K562 (cell line): Measurements from ENCODE around the gene POLG. TPM values are rescaled to one million over a fixed set of nuclear protein-coding genes. Genes with fewer than 3 reads are reported as not detected.

Experiments
- ATAC-seq: fragments of 200-7000 bp; cut with Tn5 transposase; 3 replicates; pipeline ENCODE4 v1.9.1; 2020; ENCODE audit warnings: moderate library complexity
- BruUV-seq: library from RNA; stranded (reverse); fragments of 400-500 nt; replicated peaks from 2 replicates; lab custom pipeline; 2021; lab: Mats Ljungman, UMichigan
- CTCF ChIA-PET: fragments of 300-600 bp; formaldehyde crosslinking; extraction: SDS; loops from one replicate; lab custom pipeline; 2021; ENCODE audit warnings: low intra/inter-chr PET ratio; lab: Yijun Ruan, JAX
- POLR2A ChIA-PET: fragments of 300-600, 350-650 bp; sonication (Branson Sonifier 250); formaldehyde crosslinking; extraction: SDS; loops from one replicate; lab custom pipeline; 2021; ENCODE audit warnings: antibody characterized with exemption, inconsistent platforms; lab: Yijun Ruan, JAX
- DNase-seq, 4 experiments: peaks; one replicate each; pipeline versions ENCODE4 v3.0.0 to v3.0.0-alpha.2; 2011 to 2018; ENCODE audit warnings: low spot score in 3 of 4, mixed read lengths in 3 of 4; ENCODE audit errors: extremely low read depth in 1 of 4
- FAIRE-seq: peaks from 2 replicates; lab custom pipeline; 2011; peaks lifted over from hg19 to GRCh38; lab: Jason Lieb, UNC
- H2AFZ ChIP-seq: 2 replicates; pipeline ENCODE4 v1.6.0; 2011; ENCODE audit warnings: low read depth, low read length, control low read depth, inconsistent platforms
- H3K27ac ChIP-seq: fragments of 200-600 bp; 3 replicates; pipeline ENCODE4 v1.8.0; 2011; ENCODE audit warnings: low read depth, mild to moderate bottlenecking, control low read depth, inconsistent platforms, low read length, moderate library complexity, mixed read lengths; ENCODE audit errors: extremely low read depth
- H3K27me3 ChIP-seq, 2 experiments: fragments of 300-600 bp in 1 of 2; 2 replicates in 1 of 2; 3 replicates in 1 of 2; pipeline versions ENCODE4 v1.6.0 to v1.8.0; 2011; ENCODE audit warnings: inconsistent platforms in 2 of 2, low read length in 2 of 2, mild to moderate bottlenecking in 1 of 2, mixed read lengths in 1 of 2, moderate library complexity in 1 of 2; ENCODE audit not compliant: control insufficient read depth in 2 of 2, insufficient read depth in 2 of 2
- H3K36me3 ChIP-seq: fragments of 300-600 bp; 3 replicates; pipeline ENCODE4 v1.8.0; 2011; ENCODE audit warnings: mild to moderate bottlenecking, low read length, inconsistent platforms; ENCODE audit not compliant: control insufficient read depth, insufficient read depth
- H3K4me1 ChIP-seq, 2 experiments: fragments of 200-600 bp in 1 of 2; replicated peaks in 1 of 2; 2 replicates in 1 of 2; 3 replicates in 1 of 2; pipeline versions ENCODE4 v1.5.1 to v1.8.0; 2011; ENCODE audit warnings: inconsistent platforms in 2 of 2, low read length in 2 of 2, mild to moderate bottlenecking in 1 of 2, mixed read lengths in 1 of 2, moderate library complexity in 1 of 2; ENCODE audit not compliant: control insufficient read depth in 2 of 2, insufficient read depth in 2 of 2
- H3K4me2 ChIP-seq: 2 replicates; pipeline ENCODE4 v1.6.1; 2011; ENCODE audit warnings: low read length, control low read depth, inconsistent platforms, mixed read lengths; ENCODE audit not compliant: insufficient read depth
- H3K4me3 ChIP-seq: fragments of 200-600 bp; sonication (generic), shearing (Covaris generic); 2 replicates; pipeline ENCODE4 v1.5.1; 2016; ENCODE audit warnings: control low read depth, inconsistent platforms
- H3K79me2 ChIP-seq: fragments of 200-600 bp; 3 replicates; pipeline ENCODE4 v1.8.0; 2011; ENCODE audit warnings: low read length, inconsistent platforms; ENCODE audit not compliant: control insufficient read depth, insufficient read depth
- H3K9ac ChIP-seq, 2 experiments: 2 replicates each; pipeline versions ENCODE4 v1.6.0 to v1.6.1; 2011; ENCODE audit warnings: low read depth in 2 of 2, low read length in 2 of 2, control low read depth in 1 of 2, inconsistent platforms in 1 of 2, mild to moderate bottlenecking in 1 of 2, mixed read lengths in 1 of 2; ENCODE audit not compliant: insufficient read depth in 1 of 2
- H3K9me1 ChIP-seq: one replicate; pipeline ENCODE4 v1.6.0; 2011; ENCODE audit warnings: inconsistent platforms, mild to moderate bottlenecking, low read length, moderate library complexity; ENCODE audit not compliant: control insufficient read depth, insufficient read depth
- H3K9me3 ChIP-seq: replicated peaks from 2 replicates; pipeline ENCODE4 v1.5.1; 2011; ENCODE audit warnings: low read depth, low read length, inconsistent platforms; ENCODE audit not compliant: control insufficient read depth, insufficient read depth
- H4K20me1 ChIP-seq: replicated peaks from 2 replicates; pipeline ENCODE4 v1.6.1; 2011; ENCODE audit warnings: low read length, inconsistent platforms, mixed read lengths; ENCODE audit not compliant: control insufficient read depth, insufficient read depth
- CEBPB ChIP-seq: fragments of 450-650 bp; IDR thresholded peaks from 2 replicates; pipeline ENCODE4 v1.6.1; 2016; ENCODE audit warnings: missing genetic modification characterization, missing compliant biosample characterization
- GTF2E2 ChIP-seq: fragments of 200-800 bp; sonication (Bioruptor generic); IDR thresholded peaks from 2 replicates; pipeline ENCODE4 v1.6.1; 2016; ENCODE audit warnings: missing genetic modification characterization, missing compliant biosample characterization
- HNRNPLL ChIP-seq: fragments of 200-400 bp; formaldehyde crosslinking; IDR thresholded peaks from 2 replicates; pipeline ENCODE4 v1.6.1; 2017; ENCODE audit warnings: low read length, low read depth, mild to moderate bottlenecking; ENCODE audit not compliant: poor library complexity, severe bottlenecking
- PCBP1 ChIP-seq: fragments of 200-400 bp; formaldehyde crosslinking; IDR thresholded peaks from 2 replicates; pipeline ENCODE4 v1.6.1; 2018; ENCODE audit warnings: mild to moderate bottlenecking, low read depth, low read length; ENCODE audit not compliant: poor library complexity, severe bottlenecking
- SMAD4 ChIP-seq: fragments of 250-450 bp; sonication (Bioruptor Pico); conservative IDR thresholded peaks from 2 replicates; pipeline ENCODE4 v1.8.0; 2021; ENCODE audit warnings: inconsistent platforms, mild to moderate bottlenecking, moderate library complexity
- TSHZ1 ChIP-seq: fragments of 250-450 bp; sonication (Bioruptor Pico); IDR thresholded peaks from 2 replicates; pipeline ENCODE4 v1.4.0; 2020; ENCODE audit warnings: mild to moderate bottlenecking, moderate library complexity
- ZBTB12 ChIP-seq: fragments of 250-450 bp; sonication (Bioruptor Pico); IDR thresholded peaks from 2 replicates; pipeline ENCODE4 v1.4.0; 2020
- WGBS: fragments of 100-300 bp; shearing (Covaris generic); methylation state at CpG from one replicate; pipeline ENCODE4 v1.1.6; 2016; ENCODE audit warnings: low coverage, mixed read lengths; ENCODE audit not compliant: insufficient coverage; ENCODE audit errors: missing lambda C conversion rate; 5-methylcytosine and 5-hydroxymethylcytosine counted together
- in situ Hi-C: fragments of 300-500 bp; cut with MboI; formaldehyde crosslinking; loops from 4 replicates; pipeline ENCODE4 v1.15.0; 2018; ENCODE audit warnings: inconsistent platforms, mixed read lengths
- intact Hi-C: fragments of 100-400 bp; cut with micrococcal nuclease; formaldehyde crosslinking; loops from 2 replicates; pipeline ENCODE4 v1.14.2; 2022
- polyA plus RNA-seq, 8 experiments: library from polyadenylated mRNA; depleted of rRNA in 4 of 8; stranded (reverse) in 5 of 8; unstranded in 3 of 8; fragments of >200 nt; fragmentation: Nextera tagmentation in 2 of 8; fragmentation: Illumina TruSeq in 1 of 8; extraction: Ambion mirVana in 2 of 8; extraction: Trizol in 1 of 8; gene quantifications; 2 replicates each; pipeline versions ENCODE4 v1.2.1 to v1.2.3, GENCODE V29; 2011 to 2014; ENCODE audit warnings: inconsistent platforms in 1 of 8, missing spikeins in 1 of 8
- total RNA-seq, 7 experiments: library from RNA; depleted of rRNA in 6 of 7; stranded (reverse); fragments of >200 nt in 6 of 7; fragmentation: Illumina TruSeq in 2 of 7; extraction: Trizol in 2 of 7; gene quantifications; 2 replicates each; pipeline versions ENCODE4 v1.2.1 to v1.2.3, GENCODE V29; 2011 to 2021; ENCODE audit warnings: low replicate concordance in 1 of 7
- TF ChIP-seq, protein P1 (sequence below): fragments of 450-650 bp; IDR thresholded peaks from 2 replicates; pipeline ENCODE4 v1.6.1; 2016; ENCODE audit warnings: low read depth

Gene POLG
- total and polyA plus RNA-seq, 9 of the 15 experiments (the other 6 are each of a cell fraction or from before 2014, with no cell fraction given) = 15.2 to 83.8 (median 38.6) TPM

DNA sequence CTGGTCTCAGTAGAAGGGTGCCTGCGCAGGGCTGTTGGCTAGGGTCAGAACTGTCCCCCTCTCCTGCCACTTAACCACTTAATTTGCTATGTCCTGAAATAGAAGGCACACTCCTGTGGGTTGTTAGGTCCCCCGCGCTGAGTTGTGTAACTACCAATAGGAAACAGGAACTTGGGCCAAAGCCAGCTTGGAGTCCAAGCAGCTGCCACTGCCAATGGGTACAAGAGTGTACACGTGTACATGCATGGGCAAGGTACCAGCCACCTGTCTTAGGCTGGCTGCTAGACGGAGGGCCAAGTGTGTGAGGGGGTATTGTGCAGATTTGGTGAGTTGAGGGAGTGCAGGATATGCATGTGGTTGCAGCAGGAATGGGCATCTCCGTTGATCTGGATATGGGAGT is 29.7 kb upstream of the POLG start (continued):
- no peak for TF ChIP-seq ZBTB12 (CRISPR knock-in tag)

- ChIA-PET POLR2A (no interaction called here), CTCF (no interaction called here)
- in situ Hi-C loops (loop anchor here (5.0 kb wide), 1 partner anchor 44 kb away; no protein-coding TSS in a partner anchor), intact Hi-C loops (no loop called here)
- Histone ChIP-seq H3K9me1 (peaks cover 4% of the 10 kb centered on the region), H3K4me2 (no peak overlapping the region), H3K27ac (no peak overlapping the region), H3K79me2 (no peaks in the 10 kb centered on the region), H3K36me3 (no peaks in the 10 kb centered on the region), H3K9me3 (no peaks in the 10 kb centered on the region), H2AFZ (no peak overlapping the region), H4K20me1 (peaks cover 15% of the 10 kb centered on the region), H3K4me1 (peaks cover 0 to 47% of the 10 kb centered on the region in 2 experiments; a peak in 3 of 5 replicates), H3K27me3 (peaks cover 64 to 92% of the 10 kb centered on the region in 2 experiments), H3K4me3 (no peak overlapping the region), H3K9ac (no peak overlapping the region)
- no peak for DNase-seq
- no peak for ATAC-seq
- no peak for FAIRE-seq
- WGBS = 4% methylated on average over 4 of the region's 4 CpGs
- no TSS peak for BruUV-seq
- TF ChIP-seq HNRNPLL (no peak), CEBPB (tag) (no peak), GTF2E2 (tag) (no peak), PCBP1 (no peak), TSHZ1 (CRISPR knock-in tag) (no peak), SMAD4 (no peak)
- TF ChIP-seq, protein P1, sequence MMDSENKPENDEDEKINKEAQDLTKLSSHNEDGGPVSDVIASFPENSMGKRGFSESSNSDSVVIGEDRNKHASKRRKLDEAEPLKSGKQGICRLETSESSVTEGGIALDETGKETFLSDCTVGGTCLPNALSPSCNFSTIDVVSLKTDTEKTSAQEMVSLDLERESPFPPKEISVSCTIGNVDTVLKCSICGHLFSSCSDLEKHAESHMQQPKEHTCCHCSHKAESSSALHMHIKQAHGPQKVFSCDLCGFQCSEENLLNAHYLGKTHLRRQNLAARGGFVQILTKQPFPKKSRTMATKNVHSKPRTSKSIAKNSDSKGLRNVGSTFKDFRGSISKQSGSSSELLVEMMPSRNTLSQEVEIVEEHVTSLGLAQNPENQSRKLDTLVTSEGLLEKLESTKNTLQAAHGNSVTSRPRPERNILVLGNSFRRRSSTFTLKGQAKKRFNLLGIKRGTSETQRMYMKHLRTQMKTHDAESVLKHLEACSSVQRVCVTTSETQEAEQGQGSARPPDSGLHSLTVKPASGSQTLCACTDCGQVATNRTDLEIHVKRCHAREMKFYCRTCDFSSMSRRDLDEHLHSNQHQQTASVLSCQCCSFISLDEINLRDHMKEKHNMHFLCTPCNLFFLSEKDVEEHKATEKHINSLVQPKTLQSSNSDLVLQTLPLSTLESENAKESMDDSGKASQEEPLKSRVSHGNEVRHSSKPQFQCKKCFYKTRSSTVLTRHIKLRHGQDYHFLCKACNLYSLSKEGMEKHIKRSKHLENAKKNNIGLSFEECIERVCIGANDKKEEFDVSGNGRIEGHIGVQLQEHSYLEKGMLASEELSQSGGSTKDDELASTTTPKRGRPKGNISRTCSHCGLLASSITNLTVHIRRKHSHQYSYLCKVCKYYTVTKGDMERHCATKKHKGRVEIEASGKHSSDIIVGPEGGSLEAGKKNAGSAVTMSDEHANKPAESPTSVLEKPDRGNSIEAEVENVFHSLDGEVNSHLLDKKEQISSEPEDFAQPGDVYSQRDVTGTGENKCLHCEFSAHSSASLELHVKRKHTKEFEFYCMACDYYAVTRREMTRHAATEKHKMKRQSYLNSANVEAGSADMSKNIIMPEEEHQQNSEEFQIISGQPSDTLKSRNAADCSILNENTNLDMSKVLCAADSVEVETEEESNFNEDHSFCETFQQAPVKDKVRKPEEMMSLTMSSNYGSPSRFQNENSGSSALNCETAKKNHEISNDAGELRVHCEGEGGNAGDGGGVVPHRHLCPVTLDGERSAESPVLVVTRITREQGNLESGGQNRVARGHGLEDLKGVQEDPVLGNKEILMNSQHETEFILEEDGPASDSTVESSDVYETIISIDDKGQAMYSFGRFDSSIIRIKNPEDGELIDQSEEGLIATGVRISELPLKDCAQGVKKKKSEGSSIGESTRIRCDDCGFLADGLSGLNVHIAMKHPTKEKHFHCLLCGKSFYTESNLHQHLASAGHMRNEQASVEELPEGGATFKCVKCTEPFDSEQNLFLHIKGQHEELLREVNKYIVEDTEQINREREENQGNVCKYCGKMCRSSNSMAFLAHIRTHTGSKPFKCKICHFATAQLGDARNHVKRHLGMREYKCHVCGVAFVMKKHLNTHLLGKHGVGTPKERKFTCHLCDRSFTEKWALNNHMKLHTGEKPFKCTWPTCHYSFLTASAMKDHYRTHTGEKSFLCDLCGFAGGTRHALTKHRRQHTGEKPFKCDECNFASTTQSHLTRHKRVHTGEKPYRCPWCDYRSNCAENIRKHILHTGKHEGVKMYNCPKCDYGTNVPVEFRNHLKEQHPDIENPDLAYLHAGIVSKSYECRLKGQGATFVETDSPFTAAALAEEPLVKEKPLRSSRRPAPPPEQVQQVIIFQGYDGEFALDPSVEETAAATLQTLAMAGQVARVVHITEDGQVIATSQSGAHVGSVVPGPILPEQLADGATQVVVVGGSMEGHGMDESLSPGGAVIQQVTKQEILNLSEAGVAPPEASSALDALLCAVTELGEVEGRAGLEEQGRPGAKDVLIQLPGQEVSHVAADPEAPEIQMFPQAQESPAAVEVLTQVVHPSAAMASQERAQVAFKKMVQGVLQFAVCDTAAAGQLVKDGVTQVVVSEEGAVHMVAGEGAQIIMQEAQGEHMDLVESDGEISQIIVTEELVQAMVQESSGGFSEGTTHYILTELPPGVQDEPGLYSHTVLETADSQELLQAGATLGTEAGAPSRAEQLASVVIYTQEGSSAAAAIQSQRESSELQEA = no peak
These were observed 29.1 kb upstream of the POLG start for GRCh38 chr15:89363770-89364169.
